NCI-H446 treated with DMSO at 0.1 percent for 48 hours (cell line): Measurements from ENCODE around the gene ONECUT1.

Source experiments
- DNase-seq: peaks from one replicate; lab custom pipeline; 2025; lab: John Stamatoyannopoulos, UW

Gene ONECUT1

DNA sequence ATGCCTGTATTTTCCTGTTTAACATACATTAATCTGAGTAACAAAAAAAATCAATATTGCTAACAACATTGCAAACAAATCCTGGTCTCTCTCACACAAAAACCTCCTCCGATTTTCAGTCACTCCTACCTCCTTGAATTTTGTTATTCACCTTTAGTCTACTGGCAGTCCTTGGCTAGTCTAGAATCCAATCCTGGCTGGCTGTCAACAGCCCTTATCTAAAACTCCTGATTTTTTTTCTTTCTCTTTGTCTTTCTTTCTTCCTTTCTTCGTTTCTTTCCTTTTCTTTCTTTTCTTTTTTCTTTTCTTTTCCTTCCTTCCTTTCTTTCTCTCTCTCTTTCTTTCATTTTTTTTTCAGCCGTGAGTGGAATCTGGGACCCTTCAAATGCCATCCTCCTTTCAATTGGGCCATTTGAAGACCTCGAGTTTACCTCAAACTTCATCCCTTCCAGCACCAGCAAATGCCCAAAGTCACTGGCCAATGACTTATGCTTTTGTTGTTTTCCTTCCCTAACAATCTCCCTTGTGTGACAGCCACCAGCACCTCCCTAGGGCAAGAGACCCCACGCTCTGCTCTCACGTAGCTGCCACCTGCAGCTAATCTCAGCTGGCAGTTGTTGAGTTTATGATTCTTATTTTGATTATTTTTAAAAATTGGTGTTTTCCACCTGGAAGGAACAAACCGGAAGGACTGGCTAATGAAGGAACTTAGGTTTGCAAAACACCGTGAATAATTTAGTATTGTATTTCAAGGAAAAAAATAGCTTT is 6.8 kb upstream of the ONECUT1 start:
- no peak for DNase-seq

DNA sequence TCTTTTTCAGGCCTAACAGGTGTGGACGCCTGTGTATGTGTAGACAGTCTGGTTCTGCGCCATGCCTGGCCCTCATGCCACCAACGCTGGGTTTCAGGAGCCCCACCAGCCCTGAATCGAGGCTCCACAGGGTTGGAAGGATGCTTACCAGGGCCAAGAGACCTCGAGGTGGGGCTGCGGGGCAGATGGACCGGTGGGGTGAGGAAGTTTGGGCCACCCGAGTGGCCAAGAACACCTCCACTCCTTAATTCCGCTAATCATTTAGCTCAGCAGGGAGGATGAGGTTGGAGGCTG is 6.0 kb upstream of the ONECUT1 start:
- no peak for DNase-seq

DNA sequence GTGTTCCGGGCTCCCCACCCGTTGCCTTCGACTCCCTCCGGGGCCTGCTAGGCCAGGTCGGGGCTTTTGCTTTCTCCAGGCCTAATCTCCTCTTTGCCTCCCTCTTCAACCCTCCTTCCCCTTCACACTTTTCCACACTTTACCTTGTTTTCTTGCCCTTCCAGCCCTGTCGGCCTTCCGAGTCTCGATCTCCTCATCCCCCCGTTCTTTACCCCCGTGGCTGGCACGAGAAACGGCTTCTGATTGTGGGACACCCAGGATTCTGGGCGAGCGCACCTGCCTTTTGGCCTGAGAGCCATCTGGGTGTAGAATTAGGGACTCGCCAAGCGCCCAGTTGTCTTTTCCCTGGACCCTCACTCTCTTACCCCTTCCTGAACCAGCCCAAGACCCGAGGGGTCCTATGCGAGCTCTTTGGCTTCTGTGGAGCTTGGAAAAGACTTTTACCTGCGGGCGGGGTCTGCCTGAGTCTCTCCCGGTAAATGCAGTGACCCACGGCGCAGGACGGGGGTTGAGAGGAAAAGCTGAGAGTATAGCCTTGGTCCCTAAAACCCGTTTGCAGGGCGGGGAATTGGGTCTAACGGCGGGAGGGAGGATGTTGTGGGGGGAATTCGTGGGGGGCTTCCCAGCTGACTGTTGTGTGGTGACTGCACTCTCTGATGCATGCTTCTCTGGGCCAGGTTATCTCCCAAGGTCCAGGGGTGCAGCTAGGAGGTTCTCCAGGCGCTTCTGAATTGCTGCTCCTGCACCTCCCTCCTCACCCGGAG is 5.5 kb upstream of the ONECUT1 start:
- DNase-seq: no peak

DNA sequence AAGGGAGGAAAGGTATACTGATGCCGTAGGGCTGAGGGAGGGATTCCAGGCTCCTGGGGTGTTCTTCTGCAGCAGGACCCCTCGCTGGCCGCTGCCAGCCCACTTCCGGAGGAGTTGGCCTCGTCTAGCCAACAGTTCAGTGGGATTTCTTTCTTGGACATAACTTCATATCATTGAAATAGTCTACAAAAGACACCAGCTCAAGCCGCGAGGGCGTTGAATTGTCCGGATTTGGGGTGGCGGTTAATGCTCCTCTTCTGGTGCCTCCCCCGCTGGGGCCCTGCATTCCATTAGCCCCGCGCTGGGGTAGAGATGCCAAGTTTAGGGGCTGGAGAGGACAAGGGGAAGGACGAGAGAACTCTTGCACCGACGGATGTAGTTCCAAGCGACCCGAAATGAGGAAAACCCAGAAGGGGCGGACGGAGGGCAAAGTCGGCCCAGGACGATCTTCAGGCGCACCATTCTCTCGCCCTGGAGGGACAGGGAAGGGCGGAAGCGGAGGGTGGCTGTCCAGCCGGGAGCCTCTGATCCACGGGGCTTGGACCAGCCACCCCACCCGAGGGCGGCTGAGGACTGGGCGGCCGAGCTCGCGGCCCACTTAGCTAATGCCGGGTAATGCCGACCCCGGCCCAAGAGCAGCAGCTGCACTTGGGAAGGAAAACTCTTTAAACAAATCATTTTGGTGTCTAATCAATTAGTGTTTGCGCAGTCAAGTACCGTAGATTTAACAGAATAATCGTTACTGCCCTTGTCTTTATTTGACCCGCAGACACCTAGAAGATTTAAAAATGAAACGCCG is 4.7 kb upstream of the ONECUT1 start:
- no peak for DNase-seq

DNA sequence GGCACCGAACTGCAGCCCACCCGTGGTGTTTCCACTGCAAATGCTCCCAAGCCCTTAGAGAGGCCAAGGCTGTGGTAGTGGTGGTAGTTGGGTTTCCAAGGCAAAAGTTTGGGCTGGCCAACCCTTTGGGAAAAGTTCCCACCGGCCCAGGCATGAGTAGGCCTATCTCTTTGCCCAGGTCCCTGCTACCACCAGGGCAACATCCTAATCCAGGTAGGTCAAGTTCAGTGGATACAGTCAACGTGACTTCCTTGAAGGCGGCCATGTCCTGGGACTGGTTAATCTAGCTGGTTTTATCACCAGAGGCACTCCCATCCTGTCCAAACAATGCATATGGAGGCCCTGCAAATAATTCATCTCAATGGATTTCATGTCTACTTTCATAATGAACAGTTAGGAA is 1.6 kb upstream of the ONECUT1 start:
- no peak for DNase-seq

DNA sequence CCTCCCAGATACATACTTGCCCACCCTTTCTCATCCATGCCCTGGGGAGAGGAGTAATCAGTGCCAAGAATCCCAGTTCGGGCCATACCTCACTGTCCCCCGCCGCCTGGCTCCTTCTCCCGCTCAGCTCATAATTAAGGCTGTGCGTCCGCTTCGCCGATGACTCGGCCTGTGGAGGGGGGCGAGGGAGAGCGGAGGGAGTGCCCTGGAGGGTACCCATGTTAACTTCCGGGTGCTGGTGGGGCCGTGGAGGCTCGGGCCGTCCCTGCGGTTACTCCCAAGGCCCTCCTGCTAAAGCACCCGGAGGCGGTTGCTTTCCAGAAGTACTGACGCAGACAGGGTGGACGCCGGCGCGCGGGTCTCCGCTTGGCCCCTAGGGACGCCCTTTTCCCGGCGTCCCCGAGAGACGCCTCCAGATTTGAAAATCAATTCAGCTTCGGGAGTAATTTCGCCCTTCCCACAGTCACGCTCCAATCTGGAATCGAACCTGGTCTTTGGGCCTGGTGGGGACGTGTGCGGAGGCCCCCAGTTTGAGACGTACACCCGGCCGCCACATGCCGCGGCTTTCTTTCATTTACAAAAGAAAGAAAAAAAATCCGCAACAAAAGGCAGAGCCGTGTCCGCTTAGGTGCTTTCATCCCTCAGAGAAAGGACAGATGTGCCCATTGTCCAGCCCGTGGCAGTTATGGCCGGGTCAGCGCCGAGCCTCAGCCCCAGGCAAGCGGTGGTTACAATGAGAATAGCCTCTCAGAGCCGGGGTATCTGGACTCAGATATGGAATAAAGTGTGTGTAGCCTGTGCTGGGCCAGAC is 1.0 kb upstream of the ONECUT1 start:
- no peak for DNase-seq

DNA sequence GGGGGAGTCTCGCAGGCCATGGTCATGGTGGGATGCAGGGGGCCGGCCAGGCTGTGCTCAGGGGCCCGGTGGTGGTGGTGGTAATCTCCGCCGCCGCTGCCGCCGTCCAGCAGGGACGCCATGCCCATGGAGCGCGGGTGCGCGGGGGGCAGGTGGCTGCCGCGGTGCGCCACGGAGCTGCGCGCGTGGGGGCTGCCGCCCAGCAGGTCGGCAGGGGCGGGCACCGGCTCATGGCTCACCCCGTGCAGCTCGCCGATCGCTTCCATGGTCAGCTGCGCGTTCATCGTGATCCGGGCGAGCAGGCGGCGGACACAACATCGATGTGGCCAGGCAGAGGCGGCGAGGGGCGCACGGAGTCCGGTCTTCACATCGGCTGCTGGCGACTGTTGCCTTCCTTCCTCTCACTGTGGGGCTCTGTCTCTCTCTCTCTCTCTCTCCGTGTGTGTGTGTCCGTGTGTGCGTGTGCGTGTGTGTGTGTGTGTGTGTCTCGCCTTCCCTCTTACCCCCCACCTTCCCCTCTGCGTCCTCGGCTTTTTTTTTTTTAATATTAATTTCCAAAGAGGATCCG is 451 bp downstream of the ONECUT1 start:
- no peak for DNase-seq

DNA sequence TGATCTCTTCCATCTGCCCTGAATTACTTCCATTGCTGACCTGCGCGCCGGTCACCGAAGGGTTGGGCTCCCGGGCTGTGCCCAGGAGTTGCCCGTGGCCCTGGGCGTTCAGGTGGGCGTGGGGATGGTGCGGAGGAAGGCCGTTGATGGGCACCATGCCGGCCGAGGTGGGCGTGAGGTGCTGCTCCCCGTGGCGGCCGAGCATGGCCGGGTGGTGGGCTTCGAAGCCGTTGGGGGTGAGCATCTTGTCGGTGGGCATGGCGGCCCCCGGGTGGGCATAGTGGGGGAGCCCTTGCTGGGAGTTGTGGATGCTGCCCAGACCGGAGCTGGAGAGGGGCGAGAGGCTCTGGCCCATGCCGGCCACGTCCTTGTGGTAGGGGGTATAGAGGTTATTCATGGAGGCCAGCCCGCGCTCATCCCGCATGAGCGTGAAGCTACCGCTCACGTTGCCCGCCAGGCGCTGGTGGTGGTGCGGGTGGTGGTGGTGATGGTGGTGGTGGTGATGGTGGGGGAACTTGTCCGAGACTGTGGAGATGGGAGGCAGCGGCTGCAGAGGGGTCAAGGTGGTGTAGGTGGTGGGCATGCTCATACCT is 1.0 kb downstream of the ONECUT1 start:
- no peak for DNase-seq

DNA sequence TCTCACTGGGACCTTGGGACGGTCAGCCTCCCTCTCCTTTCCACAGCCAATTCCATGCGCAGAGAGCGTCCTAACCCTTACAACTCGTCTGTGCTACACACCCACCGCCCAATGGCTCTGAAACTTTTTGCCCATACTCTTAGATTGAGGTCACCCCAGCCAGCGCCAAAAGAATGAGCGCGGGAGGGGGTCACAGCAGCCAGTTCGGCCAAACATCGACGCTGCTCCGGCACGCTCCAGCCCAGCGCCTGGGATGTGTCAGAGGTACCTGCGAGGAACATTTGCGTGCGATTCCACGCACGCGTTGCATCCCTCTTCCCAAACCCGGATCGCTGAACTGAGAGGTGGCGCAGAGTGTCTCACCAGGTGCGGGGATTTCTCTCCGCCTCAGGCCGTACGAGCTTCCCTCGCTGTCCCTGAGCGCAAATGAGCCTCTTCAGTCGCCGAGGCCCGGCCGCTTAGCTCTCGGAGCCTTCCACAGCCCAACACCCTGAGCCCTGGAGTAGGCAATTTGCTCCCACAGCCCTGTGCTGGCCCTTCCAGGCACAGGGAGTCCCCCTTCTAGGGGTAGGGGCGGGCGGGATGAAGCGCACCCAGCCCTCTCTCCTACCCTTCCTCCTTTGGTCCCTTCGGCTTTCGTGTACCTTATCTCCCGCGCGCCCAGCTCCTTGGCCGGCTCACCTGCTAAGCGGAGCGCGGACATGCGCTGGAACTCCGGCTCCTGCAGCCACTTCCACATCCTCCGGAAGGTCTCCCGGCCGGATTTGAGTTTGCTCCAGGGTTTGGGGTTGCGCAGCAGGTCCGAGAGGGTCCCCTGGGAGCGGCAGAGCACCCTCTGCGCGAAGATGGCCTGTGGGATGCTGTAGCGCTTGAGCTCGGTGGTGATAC is 1.8 kb downstream of the ONECUT1 start:
- DNase-seq: no peak

DNA sequence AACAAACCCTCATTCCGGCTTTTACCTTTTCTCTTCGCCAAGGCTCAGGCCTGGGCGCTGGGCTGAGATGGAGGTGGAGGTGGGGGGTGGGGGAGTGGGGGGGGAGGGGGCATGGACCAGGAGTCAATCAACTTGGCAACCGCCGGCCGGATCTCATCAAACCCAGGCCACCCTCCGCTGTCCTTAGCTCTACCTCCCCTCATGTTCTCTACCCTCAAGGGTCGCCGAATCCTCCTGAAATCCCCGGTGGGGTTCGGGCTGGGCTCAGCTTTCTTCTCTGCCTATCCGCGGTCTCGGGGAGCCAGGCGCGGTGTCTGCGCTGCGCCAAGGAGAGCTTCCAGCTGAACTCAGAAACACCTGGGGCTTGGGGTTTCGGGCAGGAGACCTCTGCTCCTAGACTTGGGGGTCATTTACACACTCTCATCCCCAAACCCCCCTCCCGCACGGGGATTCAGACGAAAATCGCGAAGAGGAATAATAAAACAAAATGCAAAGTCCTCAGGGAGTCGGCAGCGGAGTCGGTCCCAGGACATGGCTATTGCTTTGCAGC is 2.5 kb downstream of the ONECUT1 start:
- no peak for DNase-seq

DNA sequence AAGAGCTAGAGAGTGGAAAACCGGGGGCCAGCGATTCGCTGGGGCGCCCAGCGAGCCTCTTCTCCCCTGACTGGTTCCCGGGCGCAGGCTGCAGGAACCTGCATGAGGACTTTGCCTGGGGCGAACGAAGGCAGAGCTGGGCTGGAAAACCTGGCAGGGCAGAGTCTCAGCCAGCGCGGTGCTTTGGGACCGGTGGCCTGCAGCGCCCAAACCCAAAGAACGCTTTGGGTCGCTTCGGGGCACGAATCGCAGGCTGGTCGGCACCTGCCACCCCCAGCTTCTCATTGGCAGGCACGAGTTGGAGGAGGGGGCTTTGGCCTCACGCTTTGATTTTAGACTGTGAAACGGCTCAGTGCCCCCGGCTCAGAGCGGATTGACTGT is 3.0 kb downstream of the ONECUT1 start:
- DNase-seq: no peak

DNA sequence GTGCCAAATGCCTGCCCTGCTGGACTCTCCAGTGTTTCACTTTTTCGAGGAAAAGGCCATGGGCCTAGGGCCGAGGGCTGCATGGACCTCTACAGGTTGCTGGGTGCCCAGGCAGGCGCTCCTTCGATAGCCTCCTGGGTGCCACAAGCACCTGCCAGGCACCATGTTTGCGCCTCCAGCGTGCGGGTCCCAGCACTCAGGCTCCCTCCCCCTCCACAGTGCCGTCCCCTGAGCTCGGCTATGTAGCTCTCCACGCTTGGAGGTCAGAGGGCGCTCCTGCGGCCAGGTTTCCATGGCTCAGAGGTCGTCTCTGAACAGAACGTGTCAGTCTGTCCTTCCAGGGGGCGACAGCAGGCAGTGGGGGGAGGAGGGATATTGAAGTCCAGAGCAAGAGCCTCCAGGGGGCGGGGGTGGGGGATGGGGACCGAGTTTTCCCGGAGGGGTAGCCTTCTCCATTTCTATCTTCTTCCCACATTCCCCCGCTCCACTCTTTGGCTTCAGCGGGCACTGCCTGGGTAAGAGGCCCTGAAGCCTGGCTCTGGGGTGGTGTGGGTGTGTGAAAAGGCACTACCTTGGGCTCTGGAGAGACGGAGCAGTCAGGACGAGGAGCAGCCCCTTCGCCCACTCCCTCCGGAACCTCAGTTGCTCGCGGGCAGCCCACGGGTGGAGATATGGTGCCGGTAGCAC is 3.6 kb downstream of the ONECUT1 start:
- DNase-seq: no peak

DNA sequence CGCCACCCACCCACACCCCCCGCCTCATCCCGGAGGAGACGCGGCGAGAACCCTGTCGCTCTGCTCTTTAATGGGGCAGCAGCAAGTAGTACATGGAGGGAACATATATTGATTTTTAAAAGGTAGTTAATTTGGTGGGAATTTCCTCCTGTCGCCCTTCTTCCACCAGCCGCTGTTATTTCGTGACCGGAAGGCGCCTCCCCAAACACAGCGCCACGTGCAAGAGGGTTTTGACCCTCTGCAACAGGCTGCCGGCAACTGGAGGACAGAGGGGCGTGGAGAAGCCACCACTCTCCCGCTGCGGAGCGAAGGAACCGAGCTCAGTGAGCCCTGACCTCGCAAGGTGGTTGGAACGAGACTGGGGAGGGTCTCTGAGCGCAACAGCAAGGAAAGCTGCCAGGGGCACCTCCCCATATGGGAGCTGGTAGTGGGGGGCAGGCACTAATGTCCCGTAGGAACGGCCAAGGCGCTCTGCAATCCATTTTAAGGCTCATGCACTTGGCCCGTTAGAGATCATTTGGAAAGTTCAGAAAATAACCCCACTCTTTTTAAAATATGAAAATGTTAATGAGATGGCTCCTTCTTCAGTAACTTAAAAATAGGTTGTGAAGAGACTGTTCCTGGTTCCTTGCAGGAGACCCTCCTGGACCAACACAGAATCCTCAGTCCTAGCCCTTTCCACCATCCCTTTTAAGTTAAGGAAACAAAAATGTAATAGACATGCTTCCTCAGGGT is 4.3 kb downstream of the ONECUT1 start:
- DNase-seq: no peak

DNA sequence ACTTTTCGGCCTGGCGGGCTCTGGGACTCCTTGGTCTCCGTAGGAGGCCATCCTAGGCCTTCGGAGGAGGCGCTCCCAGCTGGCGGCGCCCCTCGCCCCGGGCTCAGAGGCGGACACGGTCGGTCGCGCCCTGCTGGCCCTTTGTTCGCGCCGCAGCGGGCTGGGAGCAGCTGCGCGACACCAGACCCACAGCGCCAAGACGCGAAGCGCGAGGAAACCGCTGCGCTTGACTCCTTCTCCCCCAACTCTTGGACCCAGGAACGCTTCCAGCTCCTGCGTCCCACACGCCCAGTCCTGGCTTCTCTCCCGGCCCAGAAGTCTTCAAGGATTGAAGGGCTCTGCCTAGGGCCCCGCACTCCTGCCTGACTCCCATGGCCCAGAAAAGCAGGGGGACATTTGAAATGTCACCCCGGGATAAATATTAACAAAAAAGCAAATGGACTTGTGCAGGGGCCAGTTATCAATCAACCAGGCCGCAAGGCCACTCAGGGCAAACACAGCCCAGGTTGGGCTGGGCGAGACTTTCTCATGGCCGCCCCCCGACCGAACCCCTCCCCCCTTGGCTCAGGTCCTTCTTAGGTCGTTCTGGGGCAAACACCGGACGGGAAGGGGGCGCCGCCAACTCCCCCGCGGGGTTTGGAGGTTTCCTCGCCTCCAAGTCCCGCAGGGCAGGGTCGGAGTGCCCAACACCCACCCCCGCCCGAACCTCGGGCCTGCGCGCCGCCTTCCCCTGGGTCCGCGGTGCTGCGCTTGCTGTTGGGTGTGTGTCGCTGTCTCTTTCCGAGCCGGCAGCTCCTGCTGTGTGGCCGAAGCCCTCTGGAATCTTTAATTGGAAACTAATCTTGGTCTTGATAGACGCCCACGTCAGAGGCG is 5.1 kb downstream of the ONECUT1 start:
- DNase-seq: no peak

DNA sequence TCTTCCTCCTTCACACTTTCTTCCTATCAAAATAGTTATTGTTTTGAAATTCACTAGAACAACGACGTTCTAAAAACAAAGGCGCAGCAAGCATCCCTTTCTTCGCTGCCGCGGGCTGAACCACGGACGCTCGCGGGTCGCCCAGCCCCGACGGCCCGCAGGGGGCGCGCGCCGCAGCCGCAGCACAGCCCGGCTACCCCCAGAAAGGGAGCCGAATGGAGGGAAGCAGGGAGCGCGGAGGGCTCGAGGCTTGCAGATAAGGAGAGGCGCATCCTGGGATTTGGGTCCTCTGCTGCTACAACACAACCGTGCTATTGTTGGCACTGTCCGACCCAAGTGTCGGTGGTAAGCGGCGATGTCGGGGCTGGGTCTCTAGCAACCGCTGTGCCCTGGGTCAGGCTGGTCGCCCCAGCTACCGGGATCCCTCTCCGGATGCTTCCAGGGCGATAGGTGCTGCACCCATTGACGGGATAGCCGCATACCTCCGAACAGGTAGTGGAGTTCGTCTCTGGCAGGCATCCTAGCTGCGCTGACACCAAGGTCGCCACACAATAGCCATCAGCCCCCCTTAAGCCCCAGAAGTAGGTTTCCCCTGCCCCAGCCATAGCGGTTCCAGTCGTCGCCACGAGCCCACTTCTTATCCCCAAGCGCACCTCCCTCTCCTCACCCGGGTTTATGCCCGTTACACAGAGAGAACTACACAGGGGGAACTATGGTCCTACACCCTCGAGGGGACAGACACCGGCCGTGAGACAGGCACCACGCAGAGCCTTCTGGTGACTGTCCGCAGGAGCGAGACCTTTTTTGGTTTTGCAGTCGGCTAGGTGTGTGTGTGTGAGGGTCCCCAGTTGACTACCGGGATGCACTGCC is 6.0 kb downstream of the ONECUT1 start:
- no peak for DNase-seq

DNA sequence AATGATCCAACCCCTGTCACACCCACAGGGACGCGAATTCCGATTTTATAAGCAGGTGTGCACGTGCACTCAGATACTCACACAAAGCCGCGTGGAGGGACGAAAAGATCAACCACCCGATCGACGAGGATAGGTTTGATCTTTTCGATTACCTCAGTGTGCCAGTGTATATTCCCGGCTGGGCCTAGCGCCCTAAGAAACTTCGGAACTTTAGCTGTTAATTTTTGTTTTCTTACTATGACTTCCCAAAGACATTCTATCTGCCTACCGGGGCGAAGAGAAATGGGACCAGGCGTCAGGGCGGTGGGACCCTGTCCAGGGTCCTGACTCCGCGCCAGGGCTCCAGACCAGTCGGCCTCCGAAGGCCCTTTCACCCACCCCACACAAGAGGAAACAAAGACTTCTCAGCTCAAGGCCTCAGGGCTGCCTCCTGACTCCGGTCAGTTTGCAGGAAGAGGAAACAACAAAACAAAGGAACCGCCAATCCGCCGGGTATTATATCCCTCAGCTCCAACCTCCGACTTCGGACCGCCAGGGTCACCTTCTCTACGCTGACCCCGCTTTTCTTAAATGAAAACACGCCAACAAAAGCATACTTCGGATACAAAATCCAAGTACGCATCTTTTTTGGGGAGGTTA is 6.8 kb downstream of the ONECUT1 start:
- DNase-seq: no peak
